Glutamatergic neuron (in vitro differentiated cells): ENCODE data around the gene BCL11A. TPM values are rescaled to one million over a fixed set of nuclear protein-coding genes. Genes with fewer than 3 reads are reported as not detected.

Experiments used
- DNase-seq: peaks from one replicate; pipeline ENCODE4 v3.0.0; 2022
- H3K27ac Mint-ChIP-seq: one replicate; pipeline ENCODE4 v1.8.0; 2020; ENCODE audit warnings: mild to moderate bottlenecking, mixed read lengths, inconsistent platforms; ENCODE audit not compliant: unreplicated experiment
- H3K27me3 Mint-ChIP-seq: one replicate; pipeline ENCODE4 v1.8.0; 2020; ENCODE audit warnings: mild to moderate bottlenecking, moderate library complexity, mixed read lengths, inconsistent platforms; ENCODE audit not compliant: unreplicated experiment
- H3K36me3 Mint-ChIP-seq: one replicate; pipeline ENCODE4 v1.8.0; 2020; ENCODE audit warnings: mild to moderate bottlenecking, mixed read lengths, inconsistent platforms; ENCODE audit not compliant: unreplicated experiment
- H3K4me1 Mint-ChIP-seq: one replicate; pipeline ENCODE4 v1.8.0; 2020; ENCODE audit warnings: mild to moderate bottlenecking, low read depth, mixed read lengths, inconsistent platforms; ENCODE audit not compliant: unreplicated experiment
- H3K4me3 Mint-ChIP-seq: one replicate; pipeline ENCODE4 v1.8.0; 2020; ENCODE audit warnings: mild to moderate bottlenecking, mixed read lengths, inconsistent platforms; ENCODE audit not compliant: unreplicated experiment
- H3K9me3 Mint-ChIP-seq: one replicate; pipeline ENCODE4 v1.8.0; 2020; ENCODE audit warnings: mild to moderate bottlenecking, moderate library complexity, mixed read lengths, inconsistent platforms; ENCODE audit not compliant: unreplicated experiment
- CTCF ChIP-seq: fragments of 200-600 bp; sonication (generic); IDR thresholded peaks from one replicate; pipeline ENCODE4 v1.5.0; 2021; ENCODE audit not compliant: partially characterized antibody, unreplicated experiment
- total RNA-seq: library from RNA; stranded (reverse); fragmentation: NEBNext Ultra II Directional; extraction: Animal tissue kit (Norgen Biotek cat#: 25700); gene quantifications from one replicate; pipeline ENCODE4 v1.2.1, GENCODE V29; 2021; ENCODE audit not compliant: unreplicated experiment

BCL11A gene
- total RNA-seq, 1 donor from 2014 or later, result 29.1 TPM

- DNase-seq, result peak; percentile 31
- peaks cover 8% of the 10 kb centered on the region for H3K4me1 Mint-ChIP-seq
- H3K4me3 Mint-ChIP-seq, result peak overlapping the region; percentile 81
- TF ChIP-seq CTCF, result no peak
- peaks cover 4% of the 10 kb centered on the region for H3K9me3 Mint-ChIP-seq
- no peak overlapping the region for H3K27ac Mint-ChIP-seq
- peaks cover 4% of the 10 kb centered on the region for H3K36me3 Mint-ChIP-seq
- H3K27me3 Mint-ChIP-seq, result peaks cover 9% of the 10 kb centered on the region
These were observed 3.4 kb upstream of the BCL11A start for GRCh38 chr2:60556576-60557485.

GRCh38 chr2:60556175-60556574 lies 2.7 kb upstream of the BCL11A start:
- Mint-ChIP-seq H3K36me3 (peaks cover 4% of the 10 kb centered on the region), H3K4me1 (peaks cover 8% of the 10 kb centered on the region), H3K27me3 (peaks cover 9% of the 10 kb centered on the region), H3K27ac (no peak overlapping the region), H3K4me3 (no peak overlapping the region), H3K9me3 (peaks cover 4% of the 10 kb centered on the region)
- TF ChIP-seq CTCF, result no peak
- DNase-seq, result no peak

- H3K36me3 Mint-ChIP-seq, result peaks cover 4% of the 10 kb centered on the region
- peaks cover 4% of the 10 kb centered on the region for H3K9me3 Mint-ChIP-seq
- no peak for DNase-seq
- H3K4me1 Mint-ChIP-seq, result peaks cover 8% of the 10 kb centered on the region
- H3K27ac Mint-ChIP-seq, result no peak overlapping the region
- no peak for TF ChIP-seq CTCF
- H3K27me3 Mint-ChIP-seq, result peaks cover 9% of the 10 kb centered on the region
- peak overlapping the region; percentile 67 for H3K4me3 Mint-ChIP-seq
These were observed 2.3 kb upstream of the BCL11A start for GRCh38 chr2:60555783-60556139.

- peak; percentile 70 for DNase-seq
- Mint-ChIP-seq H3K27me3 (peaks cover 10% of the 10 kb centered on the region), H3K9me3 (peaks cover 4% of the 10 kb centered on the region), H3K4me1 (peaks cover 8% of the 10 kb centered on the region), H3K27ac (no peak overlapping the region), H3K4me3 (peak overlapping the region; percentile 67), H3K36me3 (peaks cover 4% of the 10 kb centered on the region)
- peak; percentile 15 for TF ChIP-seq CTCF
These were observed 1.8 kb upstream of the BCL11A start for GRCh38 chr2:60555066-60555782.

GRCh38 chr2:60554646-60555065 lies 1.2 kb upstream of the BCL11A start:
- Mint-ChIP-seq H3K4me3 (peak overlapping the region; percentile 67), H3K27ac (no peak overlapping the region), H3K4me1 (peaks cover 8% of the 10 kb centered on the region), H3K27me3 (peaks cover 13% of the 10 kb centered on the region), H3K9me3 (peaks cover 4% of the 10 kb centered on the region), H3K36me3 (peaks cover 4% of the 10 kb centered on the region)
- no peak for TF ChIP-seq CTCF
- peak; percentile 38 for DNase-seq
